Stimulated activated CD4-positive, alpha-beta T cell treated with anti-CD3 and anti-CD28 coated beads, Interleukin-2, amount 100 ng/mL, for 48 hours (primary cell): ENCODE measurements around the gene HAUS6.
"Not testable (repeated sequence)": the region's sequence is repeated elsewhere in the genome, so short reads cannot be mapped to it uniquely, and the experiment has no call there.

Experiments
- DNase-seq, 2 donors: peaks; one replicate each; pipeline ENCODE4 v3.0.0-alpha.2; 2020

The HAUS6 gene

DNA sequence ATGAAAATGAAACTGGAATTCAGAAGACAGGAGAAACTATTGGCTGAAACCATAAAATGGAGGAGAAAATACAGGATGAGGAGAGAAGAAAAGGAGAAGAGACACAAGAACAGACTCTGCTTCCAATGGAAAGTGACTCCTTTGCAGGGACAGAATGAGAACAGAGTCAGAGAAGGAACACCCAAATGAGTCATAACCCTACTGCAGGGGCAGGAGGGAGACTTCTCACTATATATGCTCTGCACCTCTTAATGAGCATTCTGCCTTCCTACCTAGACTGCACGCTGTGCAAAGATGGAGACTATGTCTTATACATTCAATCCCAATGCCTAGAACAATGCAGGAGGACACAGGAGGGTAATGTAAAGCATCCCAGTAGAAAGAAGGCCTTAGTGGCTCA, 71.8 kb downstream of the HAUS6 start:
- DNase-seq = no peak

- peak; percentile 11 to 20 for DNase-seq
Observed at GRCh38 chr9:19028835-19029451, 73.8 kb downstream of the HAUS6 start.

GRCh38 chr9:19027825-19028224, 74.9 kb downstream of the HAUS6 start:
- DNase-seq = no peak

- no peak for DNase-seq
Observed at GRCh38 chr9:19026375-19026774, 76.3 kb downstream of the HAUS6 start.

DNA sequence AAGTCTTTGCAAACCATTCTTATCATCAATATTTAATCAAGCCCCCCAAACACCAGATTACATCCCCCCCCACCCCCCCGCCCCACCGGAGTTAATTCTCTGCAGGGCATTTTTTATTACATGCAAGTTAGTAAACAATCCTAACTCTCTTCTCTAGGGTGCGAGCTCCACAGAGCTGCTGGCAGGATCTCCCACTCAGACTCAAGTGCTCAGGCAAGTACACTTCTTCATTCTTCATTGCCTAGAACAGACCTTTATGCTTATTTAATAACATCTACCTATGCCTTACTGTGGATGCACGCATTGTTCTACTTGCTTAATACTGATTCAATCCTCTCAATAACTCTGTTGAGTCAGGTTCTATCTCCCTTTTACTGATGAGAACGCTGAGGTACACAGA, 79.6 kb downstream of the HAUS6 start:
- no peak for DNase-seq

DNA sequence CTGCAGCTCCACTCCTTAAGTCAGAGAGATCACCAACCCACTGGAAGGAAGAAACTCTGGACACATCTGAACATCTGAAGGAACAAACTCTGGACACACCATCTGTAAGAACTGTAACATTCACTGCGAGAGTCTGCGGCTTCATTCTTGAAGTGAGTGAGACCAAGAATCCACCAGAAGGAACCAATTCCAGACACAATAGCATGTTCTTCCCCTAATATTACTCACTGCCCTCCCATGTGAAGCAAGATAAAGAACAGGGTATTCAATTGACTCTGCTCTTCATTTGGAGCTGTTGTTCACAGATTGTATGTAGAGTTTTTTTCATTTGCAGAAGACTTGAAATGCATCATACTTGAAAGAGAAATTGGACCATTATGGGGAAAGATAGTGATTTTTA, 80.5 kb downstream of the HAUS6 start:
- no peak for DNase-seq

- DNase-seq = not testable (repeated sequence)
Observed at GRCh38 chr9:19021649-19022048, 81.1 kb downstream of the HAUS6 start.

- no peak for DNase-seq
Observed at GRCh38 chr9:19020886-19021455, 81.7 kb downstream of the HAUS6 start.

DNA sequence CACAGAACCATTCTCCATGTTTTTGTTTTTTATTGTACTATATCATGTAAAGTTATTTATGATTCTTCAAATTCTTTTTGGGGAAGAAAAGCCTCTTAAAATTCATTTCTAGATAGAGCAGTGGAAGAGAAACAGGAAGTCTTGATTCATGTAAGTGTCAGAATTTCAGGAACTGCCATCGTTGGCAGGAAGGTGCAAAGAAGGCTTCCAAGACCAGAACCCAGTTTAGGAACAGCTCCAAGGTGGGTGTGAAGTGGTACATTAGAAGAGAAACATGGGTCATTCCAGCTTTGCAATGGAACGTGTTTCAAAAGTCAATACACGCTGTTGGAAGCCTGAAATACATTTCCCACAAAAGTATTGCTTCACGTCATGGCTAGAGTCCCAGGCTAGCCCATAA, 84.5 kb downstream of the HAUS6 start:
- DNase-seq = no peak

GRCh38 chr9:19009391-19009965, 93.2 kb downstream of the HAUS6 start:
- no peak for DNase-seq
